GM12892 (cell line): ENCODE results near the gene ADO.

Experiments
- POLR2A ChIP-seq: IDR thresholded peaks from 2 replicates; pipeline ENCODE4 v1.6.1; 2011; ENCODE audit warnings: low read depth, low read length, control low read depth
- POLR2AphosphoS5 ChIP-seq: IDR thresholded peaks from 2 replicates; pipeline ENCODE4 v1.6.1; 2011; ENCODE audit warnings: low read depth, low read length, control low read depth
- TAF1 ChIP-seq: IDR thresholded peaks from 2 replicates; pipeline ENCODE4 v1.6.1; 2011; ENCODE audit warnings: low read depth, mild to moderate bottlenecking, control low read depth, low read length, borderline replicate concordance

- TF ChIP-seq POLR2A (no peak), POLR2AphosphoS5 (no peak), TAF1 (no peak)
Measured at GRCh38 chr10:62754963-62755362, 49.6 kb upstream of the ADO start.
